Breast epithelium (tissue), 4 donors: ENCODE data around the gene P3H2. TPM values are rescaled to one million over a fixed set of nuclear protein-coding genes. Genes with fewer than 3 reads are reported as not detected.
A peak's percentile ranks its signal among the peaks of the same experiment; 100 is the strongest.
"Not testable (repeated sequence)": the region's sequence is repeated elsewhere in the genome, so short reads cannot be mapped to it uniquely, and the experiment has no call there.

Experiments
- DNase-seq, 2 donors: peaks; one replicate each; pipeline ENCODE4 v3.0.0-alpha.2; 2019; ENCODE audit warnings: low spot score in 2 of 2
- H3K27ac ChIP-seq, 2 donors: fragments of 200-600 bp; sonication (generic) in 1 of 2; one replicate each; pipeline ENCODE4 v1.5.1; 2016 to 2019; ENCODE audit warnings: mild to moderate bottlenecking in 1 of 2
- H3K27me3 ChIP-seq, 2 donors: fragments of 200-600 bp; sonication (generic) in 1 of 2; one replicate each; pipeline versions ENCODE4 v1.5.1 to v1.6.0; 2017 to 2019; ENCODE audit warnings: control low read depth in 1 of 2, mild to moderate bottlenecking in 1 of 2
- H3K36me3 ChIP-seq: fragments of 200-600 bp; one replicate; pipeline ENCODE4 v1.5.1; 2019
- H3K4me1 ChIP-seq, 2 donors: fragments of 200-600 bp; sonication (generic); one replicate each; pipeline ENCODE4 v1.5.1; 2016 to 2019; ENCODE audit warnings: control low read depth in 1 of 2
- H3K4me3 ChIP-seq, 3 donors: fragments of 200-600 bp; sonication (generic); 1 replicate in 2 of 3; 2 replicates in 1 of 3; pipeline ENCODE4 v1.5.1; 2016 to 2019; ENCODE audit warnings: mild to moderate bottlenecking in 3 of 3, moderate library complexity in 2 of 3
- H3K9me3 ChIP-seq, 2 donors: fragments of 200-600 bp; sonication (generic) in 1 of 2; one replicate each; pipeline ENCODE4 v1.5.1; 2016 to 2019; ENCODE audit warnings: control low read depth in 1 of 2
- CTCF ChIP-seq, 3 donors: fragments of 450-650 bp; IDR thresholded peaks; one replicate each; pipeline ENCODE4 v1.5.1; 2016 to 2017; ENCODE audit warnings: antibody characterized with exemption in 3 of 3, mild to moderate bottlenecking in 3 of 3, moderate library complexity in 3 of 3
- POLR2A ChIP-seq: fragments of 450-650 bp; IDR thresholded peaks from one replicate; pipeline ENCODE4 v1.6.1; 2016; ENCODE audit warnings: antibody characterized with exemption, mild to moderate bottlenecking, moderate library complexity
- POLR2AphosphoS5 ChIP-seq, 3 donors: sonication (generic); formaldehyde crosslinking; IDR thresholded peaks; one replicate each; pipeline ENCODE4 v1.6.1; 2017; ENCODE audit warnings: antibody characterized with exemption in 3 of 3
- intact Hi-C: fragments of 100-400 bp; cut with DNase I; formaldehyde crosslinking; loops from one replicate; pipeline ENCODE4 v1.15.1; 2023; ENCODE audit warnings: low total_unique reads
- total RNA-seq, 3 donors: library from RNA; depleted of rRNA; stranded (reverse); fragments of >200 nt; gene quantifications; one replicate each; pipeline ENCODE4 v1.1.0, GENCODE V29; 2016

The P3H2 gene
- total RNA-seq, 3 donors from 2014 or later, result 1.6 to 12.3 (median 10.2) TPM

DNA sequence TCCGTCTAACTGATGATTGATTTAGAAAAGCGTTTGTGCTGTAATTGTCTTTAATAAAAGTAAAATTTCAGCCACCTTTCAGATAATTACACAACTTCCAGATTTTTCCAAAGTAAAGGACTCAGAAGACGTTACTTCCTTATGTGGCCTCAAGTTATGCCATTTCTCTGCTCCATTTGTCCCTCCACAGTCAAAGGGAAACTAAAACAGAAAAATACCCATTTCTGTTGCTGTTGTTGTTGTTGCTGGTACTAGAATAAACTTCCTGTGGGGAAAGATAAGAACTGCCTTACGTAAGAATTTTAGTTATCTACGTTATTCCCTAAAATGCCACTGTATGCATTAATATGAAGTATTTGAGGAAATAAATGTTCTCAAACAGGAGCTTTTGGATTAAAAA is 153.9 kb downstream of the P3H2 start:
- no peaks in the 10 kb centered on the region for H3K4me1 ChIP-seq
- no peak overlapping the region for H3K4me3 ChIP-seq
- DNase-seq, result no peak
- intact Hi-C loops, result no loop called here
- H3K27ac ChIP-seq, result no peak overlapping the region
- no peaks in the 10 kb centered on the region for H3K36me3 ChIP-seq
- no peaks in the 10 kb centered on the region for H3K27me3 ChIP-seq
- no peaks in the 10 kb centered on the region for H3K9me3 ChIP-seq
- TF ChIP-seq CTCF (IDR thresholded peaks at IDR 0.05), result no peak
- no peak for TF ChIP-seq POLR2A
- no peak for TF ChIP-seq POLR2AphosphoS5 (IDR thresholded peaks at IDR 0.05)

DNA sequence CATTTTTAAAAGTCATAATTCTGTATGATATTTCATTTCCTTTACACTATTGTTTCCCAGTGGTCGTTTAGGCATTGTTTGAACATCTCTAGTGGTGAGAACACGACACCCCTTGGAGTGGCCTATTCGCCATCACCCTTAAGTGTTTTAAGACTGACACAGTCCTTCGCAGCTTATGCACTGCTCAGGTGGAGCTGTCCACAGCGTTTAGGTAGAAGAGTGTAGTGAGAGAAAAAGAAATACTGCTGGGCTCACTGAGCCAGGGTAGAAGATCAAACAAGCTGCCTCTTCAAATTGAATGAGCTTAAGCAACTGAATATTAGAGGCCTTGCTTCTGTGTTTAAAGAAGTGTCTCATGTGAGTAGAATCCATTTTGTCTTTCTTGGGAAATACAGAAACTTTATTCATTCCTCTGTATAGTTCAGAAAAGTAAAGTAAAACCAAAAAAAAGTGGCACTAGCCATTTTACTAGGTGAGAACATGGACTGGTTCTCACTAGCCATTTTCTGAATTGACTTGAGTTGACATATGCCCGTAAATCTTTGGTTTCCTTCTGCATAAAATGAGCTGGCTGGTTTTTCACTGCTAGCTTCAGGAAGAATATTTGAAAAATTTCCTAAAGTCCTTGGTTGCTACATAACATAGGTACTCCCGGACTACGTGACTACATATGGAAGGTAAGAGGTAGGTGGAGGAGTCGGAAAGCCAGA is 155.9 kb downstream of the P3H2 start:
- intact Hi-C loops, result loop anchor here (5.0 kb wide), 2 partner anchors 238 to 738 kb away; no protein-coding TSS in a partner anchor

DNA sequence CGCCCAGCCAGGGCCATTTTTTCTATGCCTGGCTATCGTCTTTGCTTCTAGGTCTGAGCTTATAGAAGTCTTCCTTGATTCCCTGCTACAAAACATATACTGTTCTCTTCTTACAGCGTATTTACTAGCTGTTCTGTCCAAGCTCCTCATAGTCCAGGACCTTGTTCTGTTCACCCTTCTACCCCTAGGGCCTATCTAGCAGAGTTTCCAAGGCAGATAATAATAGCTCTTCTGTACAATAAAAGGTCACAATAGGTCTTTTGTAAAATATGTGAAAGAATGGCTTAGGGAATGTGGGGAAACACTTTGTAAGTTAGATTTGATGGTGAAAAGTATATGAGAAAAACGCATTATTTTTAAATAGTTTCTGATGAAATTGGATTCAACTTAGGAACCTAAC is 158.2 kb downstream of the P3H2 start:
- H3K36me3 ChIP-seq, result no peaks in the 10 kb centered on the region
- no peaks in the 10 kb centered on the region for H3K27me3 ChIP-seq
- no peak for TF ChIP-seq POLR2A
- TF ChIP-seq CTCF (IDR thresholded peaks at IDR 0.05), result no peak
- TF ChIP-seq POLR2AphosphoS5 (IDR thresholded peaks at IDR 0.05), result no peak
- DNase-seq, result no peak
- H3K4me1 ChIP-seq, result no peaks in the 10 kb centered on the region
- no peak overlapping the region for H3K4me3 ChIP-seq
- H3K9me3 ChIP-seq, result no peaks in the 10 kb centered on the region
- H3K27ac ChIP-seq, result peak overlapping the region; percentile 61 to 71
- intact Hi-C loops, result loop anchor here (5.0 kb wide), 2 partner anchors 240 to 740 kb away; no protein-coding TSS in a partner anchor

More for the DNA sequence above, 155.9 kb downstream of the P3H2 start:
- TF ChIP-seq POLR2AphosphoS5 (IDR thresholded peaks at IDR 0.05), result no peak
- TF ChIP-seq CTCF (IDR thresholded peaks at IDR 0.05), result no peak
- no peak for TF ChIP-seq POLR2A
- H3K27ac ChIP-seq, result no peak overlapping the region
- DNase-seq, result no peak
- H3K27me3 ChIP-seq, result no peaks in the 10 kb centered on the region
- no peaks in the 10 kb centered on the region for H3K4me1 ChIP-seq
- H3K4me3 ChIP-seq, result no peak overlapping the region
- H3K9me3 ChIP-seq, result no peaks in the 10 kb centered on the region
- H3K36me3 ChIP-seq, result no peaks in the 10 kb centered on the region

DNA sequence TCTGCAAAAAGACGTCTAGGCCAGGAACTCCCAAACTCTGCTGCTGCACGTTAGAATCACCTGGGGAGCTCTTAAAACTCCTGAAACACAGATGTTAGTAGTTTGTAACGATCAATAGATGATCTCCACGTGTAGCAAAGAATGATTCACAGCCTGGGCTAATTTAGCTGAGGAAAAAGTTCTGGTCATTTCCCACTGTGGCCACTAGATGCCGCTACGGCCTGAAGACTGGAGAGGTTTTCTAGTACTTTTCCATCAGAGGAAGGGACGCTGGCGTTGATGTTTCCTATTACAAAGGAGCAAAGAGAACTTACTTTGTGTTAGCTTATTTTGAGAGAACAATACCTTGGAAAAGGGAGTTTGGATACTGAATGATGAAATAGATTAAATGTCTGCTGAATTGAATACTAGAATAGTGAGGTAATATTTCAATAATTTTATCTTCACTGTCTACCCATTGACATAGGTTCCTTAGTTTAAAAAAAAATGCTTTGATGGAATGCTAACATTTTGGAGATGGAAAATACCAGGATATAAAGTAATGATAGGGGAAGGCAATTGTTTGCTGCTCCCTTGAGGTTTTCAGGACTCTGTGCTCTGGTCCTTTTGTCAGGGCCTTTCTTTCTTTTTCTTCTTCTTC is 159.1 kb downstream of the P3H2 start:
- Histone ChIP-seq H3K9me3 (no peaks in the 10 kb centered on the region), H3K4me1 (no peaks in the 10 kb centered on the region), H3K27me3 (no peaks in the 10 kb centered on the region), H3K36me3 (no peaks in the 10 kb centered on the region), H3K27ac (peak overlapping the region in 1 of 2 donors; percentile 71), H3K4me3 (no peak overlapping the region)
- intact Hi-C loops, result loop anchor here (5.0 kb wide), 2 partner anchors 241 to 741 kb away; no protein-coding TSS in a partner anchor
- no peak for TF ChIP-seq POLR2A
- TF ChIP-seq CTCF (IDR thresholded peaks at IDR 0.05), result peak; percentile 93 to 97 (median 95)
- TF ChIP-seq POLR2AphosphoS5 (IDR thresholded peaks at IDR 0.05), result peak in 1 of 3 donors; percentile 70
- peak; percentile 71 to 77 for DNase-seq

DNA sequence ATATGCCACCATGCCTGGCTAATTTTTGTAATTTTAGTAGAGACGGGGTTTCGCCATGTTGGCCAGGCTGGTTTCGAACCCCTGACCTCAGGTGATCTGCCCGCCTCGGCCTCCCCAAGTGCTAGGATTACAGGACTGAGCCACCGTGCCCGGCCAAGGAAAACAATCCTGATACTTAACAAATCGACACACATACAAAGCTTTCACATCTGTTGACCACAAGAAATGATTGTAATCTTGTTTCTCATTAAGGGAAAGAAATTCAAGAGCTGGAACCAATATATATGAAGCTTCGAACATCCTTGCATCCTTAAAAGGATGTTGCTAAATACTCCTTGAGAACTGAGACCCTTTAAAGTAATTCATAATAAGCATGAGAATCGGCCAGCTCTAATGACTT is 159.6 kb downstream of the P3H2 start:
- intact Hi-C loops, result loop anchor here (5.0 kb wide), 2 partner anchors 241 to 741 kb away; no protein-coding TSS in a partner anchor
- H3K27ac ChIP-seq, result peak overlapping the region in 1 of 2 donors; percentile 71
- not testable (repeated sequence) for H3K4me1 ChIP-seq, H3K36me3 ChIP-seq, H3K9me3 ChIP-seq, DNase-seq, H3K4me3 ChIP-seq, H3K27me3 ChIP-seq
